ENCODE measurements around the gene PORCN. TPM values are rescaled to one million over a fixed set of nuclear protein-coding genes. Genes with fewer than 3 reads are reported as not detected.
A peak's percentile ranks its signal among the peaks of the same experiment; 100 is the strongest.
"Not testable (repeated sequence)": the region's sequence is repeated elsewhere in the genome, so short reads cannot be mapped to it uniquely, and the experiment has no call there.

Gene PORCN
- polyA plus RNA-seq, 3 donors: 6.3 to 8.4 (median 6.8) TPM

DNA sequence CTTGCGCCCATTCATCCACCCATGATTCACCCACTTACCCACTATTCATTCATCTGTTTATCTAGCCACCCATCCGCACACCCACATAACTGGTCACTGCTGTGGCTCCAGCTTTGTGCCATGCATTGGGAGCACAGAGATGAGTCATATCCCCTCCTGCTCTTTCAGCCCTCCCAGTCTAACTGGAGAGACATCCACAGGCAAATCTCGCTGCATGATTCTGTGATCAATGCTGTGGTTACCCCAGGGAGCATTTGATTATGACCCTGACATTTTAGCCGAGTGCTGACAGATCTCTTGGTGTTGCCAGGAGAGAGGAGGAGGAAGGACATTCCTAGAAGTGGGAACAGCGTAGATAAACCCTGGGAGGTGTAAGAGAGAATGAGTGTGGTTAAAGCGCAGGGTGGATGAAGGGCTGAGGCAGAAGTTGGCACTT lies 10.4 kb upstream of the PORCN start:
- no peak for DNase-seq (ENCODE audit: extremely low read depth in 1 of 11, low read depth in 9 of 11, low spot score in 4 of 11)

DNA sequence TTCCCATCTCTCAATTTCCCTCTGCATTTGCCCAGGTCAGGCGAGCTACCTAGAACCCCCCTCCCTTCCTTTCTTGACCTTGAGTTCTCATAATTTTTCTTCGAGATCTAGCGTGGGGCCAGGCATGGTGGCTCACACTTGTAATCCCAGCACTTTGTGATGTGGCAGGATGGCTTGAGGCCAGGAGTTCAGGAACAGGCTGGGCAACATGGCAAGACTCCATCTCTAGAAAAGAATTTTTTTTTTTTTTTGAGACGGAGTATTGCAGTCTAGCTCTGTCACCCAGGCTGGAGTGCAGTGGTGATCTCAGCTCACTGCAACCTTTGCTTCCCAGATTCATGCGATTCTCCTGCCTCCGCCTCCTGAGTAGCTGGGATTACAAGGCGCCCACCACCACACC lies 4.5 kb upstream of the PORCN start:
- no peak for DNase-seq (ENCODE audit: extremely low read depth in 1 of 11, low read depth in 9 of 11, low spot score in 4 of 11)

DNA sequence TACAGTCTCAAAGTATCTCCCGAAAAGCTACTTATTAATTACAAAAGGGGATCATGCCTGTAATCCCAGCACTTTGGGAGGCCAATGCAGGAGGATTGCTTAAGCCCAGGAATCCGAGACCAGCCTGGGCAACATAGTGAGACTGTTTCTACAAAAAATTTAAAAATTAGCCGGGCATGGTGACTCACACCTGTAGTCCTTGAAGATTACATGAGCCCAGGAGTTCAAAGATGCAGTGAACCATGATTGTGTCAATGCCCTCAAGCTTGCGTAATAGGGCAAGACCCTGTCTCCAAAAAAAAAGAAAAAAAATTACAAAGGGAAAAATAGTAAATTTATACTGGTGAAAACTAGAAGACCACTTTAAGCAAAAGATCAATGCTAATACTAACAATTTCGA lies 3.3 kb upstream of the PORCN start:
- DNase-seq (ENCODE audit: extremely low read depth in 1 of 11, low read depth in 9 of 11, low spot score in 4 of 11): no peak

DNA sequence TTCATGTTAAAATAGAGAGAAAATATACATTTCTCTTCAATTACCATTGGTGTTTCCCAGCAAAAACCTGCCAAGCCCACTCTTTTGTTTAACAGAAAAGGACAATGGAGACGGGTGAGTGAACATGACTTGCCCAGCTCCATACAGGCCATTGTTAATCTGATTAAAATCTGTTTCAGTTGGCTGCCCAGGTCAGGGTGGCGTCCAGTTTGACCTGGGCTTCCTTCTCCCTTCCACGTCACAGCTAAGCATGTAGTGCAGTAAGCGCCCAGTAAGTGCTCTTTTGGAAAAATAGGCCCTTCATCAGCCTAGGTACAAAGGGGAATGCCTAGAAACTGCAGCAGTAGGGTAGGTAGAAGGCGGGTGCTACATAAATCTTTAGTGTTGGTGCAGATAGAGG lies 1.5 kb upstream of the PORCN start:
- DNase-seq (ENCODE audit: extremely low read depth in 1 of 11, low read depth in 9 of 11, low spot score in 4 of 11): no peak

DNA sequence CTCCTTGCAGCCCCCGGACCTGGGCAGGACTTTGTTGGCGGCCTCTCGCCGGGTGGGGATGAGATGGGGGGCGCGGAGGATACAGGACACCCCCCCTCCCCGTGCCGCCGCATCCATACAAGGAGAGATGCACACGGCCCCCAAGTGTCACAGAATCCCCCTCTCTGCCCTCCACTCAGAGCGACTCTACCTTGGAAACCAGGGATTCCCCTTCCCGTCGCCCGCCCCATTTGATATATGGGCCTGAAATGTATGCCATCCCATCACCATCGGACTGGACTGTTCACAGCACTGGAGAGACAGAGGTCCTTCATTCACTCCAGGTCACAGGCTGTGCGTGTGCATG lies 426 bp downstream of the PORCN start:
- no peak for DNase-seq (ENCODE audit: extremely low read depth in 1 of 11, low read depth in 9 of 11, low spot score in 4 of 11)

DNA sequence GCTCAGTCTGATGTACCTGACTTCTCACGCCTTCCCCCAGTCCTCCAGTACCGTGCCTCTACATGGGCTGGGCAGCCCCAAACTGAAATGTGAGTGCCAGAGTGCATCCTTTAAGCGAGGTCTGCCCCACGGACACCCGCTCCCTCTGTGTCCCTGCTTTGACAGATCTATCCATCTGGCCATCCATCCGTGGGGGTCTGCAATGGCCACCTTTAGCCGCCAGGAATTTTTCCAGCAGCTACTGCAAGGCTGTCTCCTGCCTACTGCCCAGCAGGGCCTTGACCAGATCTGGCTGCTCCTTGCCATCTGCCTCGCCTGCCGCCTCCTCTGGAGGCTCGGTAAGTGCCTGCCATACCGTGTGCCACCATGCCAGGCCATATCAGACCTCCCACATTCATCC lies 827 bp downstream of the PORCN start:
- DNase-seq (ENCODE audit: extremely low read depth in 1 of 11, low read depth in 9 of 11, low spot score in 4 of 11): no peak

DNA sequence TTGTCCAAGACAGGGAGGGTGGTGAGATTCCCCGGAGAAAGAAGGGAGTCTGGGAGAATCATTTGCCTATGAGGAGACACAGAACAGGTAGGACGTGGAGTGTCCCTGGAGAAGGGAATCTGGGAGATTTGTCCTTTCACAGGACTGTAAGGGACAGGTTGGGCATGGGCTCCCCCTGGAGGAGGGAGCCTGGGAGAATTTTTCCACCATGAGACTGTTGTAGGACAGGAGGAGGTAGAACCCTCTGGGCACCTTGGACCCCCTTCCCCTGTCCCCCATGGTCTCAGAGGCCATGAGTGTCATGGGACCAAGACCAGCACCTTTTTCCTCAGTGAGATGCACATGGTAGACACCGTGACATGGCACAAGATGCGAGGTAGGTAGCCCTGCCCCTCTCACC lies 2.8 kb downstream of the PORCN start:
- DNase-seq (ENCODE audit: extremely low read depth in 1 of 11, low read depth in 9 of 11, low spot score in 4 of 11): no peak

DNA sequence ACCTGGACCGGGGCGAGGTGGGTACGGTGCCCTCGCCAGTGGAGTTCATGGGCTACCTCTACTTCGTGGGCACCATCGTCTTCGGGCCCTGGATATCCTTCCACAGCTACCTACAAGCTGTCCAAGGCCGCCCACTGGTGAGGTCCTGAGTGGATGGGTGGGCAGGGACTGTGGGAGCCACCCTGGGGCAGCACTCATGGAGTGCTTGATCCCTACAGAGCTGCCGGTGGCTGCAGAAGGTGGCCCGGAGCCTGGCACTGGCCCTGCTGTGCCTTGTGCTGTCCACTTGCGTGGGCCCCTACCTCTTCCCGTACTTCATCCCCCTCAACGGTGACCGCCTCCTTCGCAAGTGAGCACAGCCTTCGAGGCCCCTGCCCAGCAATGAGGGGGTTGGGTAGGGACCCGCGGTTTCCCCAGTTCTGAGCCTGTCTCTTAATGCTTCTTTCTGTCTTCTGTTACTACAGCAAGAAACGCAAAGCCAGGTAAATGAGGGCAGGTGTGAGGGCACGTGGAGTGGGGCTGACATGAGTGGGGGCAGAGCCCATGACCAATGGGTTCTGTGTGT lies 3.7 kb downstream of the PORCN start:
- no peak for DNase-seq (ENCODE audit: extremely low read depth in 1 of 11, low read depth in 9 of 11, low spot score in 4 of 11)

DNA sequence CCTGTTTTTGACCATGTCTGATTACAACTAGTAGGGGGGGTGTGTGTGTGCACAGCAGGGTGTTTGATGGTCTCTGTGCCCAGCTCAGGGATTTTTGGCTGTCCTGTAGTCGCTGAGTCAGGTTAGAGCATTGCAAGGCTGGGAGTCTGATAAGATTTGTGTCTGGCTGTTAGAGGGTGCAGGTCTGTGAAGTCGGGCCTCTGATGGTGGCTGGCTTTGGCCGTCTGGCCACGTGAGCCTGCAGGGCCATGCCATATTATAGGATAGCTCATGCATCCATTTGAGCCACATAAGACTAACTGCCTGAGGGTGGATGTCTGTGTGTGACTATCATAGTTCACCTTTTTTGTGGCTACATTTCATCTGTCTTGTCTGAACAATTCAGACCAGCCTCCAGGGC lies 4.9 kb downstream of the PORCN start:
- DNase-seq (ENCODE audit: extremely low read depth in 1 of 11, low read depth in 9 of 11, low spot score in 4 of 11): no peak

DNA sequence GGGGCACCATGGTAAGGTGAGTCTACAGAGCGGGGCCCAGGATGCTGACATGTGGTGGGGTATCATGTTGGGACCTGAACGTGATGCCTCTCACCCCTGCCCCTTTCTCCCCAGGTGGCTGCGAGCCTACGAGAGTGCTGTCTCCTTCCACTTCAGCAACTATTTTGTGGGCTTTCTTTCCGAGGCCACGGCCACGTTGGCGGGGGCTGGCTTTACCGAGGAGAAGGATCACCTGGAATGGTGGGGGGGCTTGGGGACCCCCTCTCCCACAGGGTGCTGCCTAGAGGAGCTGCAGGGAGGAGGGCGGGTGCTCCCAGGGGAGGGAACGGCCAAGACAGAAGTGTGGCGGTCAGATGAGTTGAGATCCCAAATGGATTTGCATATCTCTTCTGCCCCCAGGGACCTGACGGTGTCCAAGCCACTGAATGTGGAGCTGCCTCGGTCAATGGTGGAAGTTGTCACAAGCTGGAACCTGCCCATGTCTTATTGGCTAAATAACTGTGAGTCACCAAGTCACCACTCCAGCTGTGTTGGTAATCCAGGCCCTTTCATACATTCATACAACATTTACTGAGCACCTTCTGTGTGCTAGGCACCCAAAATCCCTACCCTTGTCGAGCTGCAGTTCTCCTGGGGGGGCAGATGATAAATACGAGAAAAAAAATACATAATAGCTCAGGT lies 5.5 kb downstream of the PORCN start:
- DNase-seq (ENCODE audit: extremely low read depth in 1 of 11, low read depth in 9 of 11, low spot score in 4 of 11): no peak

DNA sequence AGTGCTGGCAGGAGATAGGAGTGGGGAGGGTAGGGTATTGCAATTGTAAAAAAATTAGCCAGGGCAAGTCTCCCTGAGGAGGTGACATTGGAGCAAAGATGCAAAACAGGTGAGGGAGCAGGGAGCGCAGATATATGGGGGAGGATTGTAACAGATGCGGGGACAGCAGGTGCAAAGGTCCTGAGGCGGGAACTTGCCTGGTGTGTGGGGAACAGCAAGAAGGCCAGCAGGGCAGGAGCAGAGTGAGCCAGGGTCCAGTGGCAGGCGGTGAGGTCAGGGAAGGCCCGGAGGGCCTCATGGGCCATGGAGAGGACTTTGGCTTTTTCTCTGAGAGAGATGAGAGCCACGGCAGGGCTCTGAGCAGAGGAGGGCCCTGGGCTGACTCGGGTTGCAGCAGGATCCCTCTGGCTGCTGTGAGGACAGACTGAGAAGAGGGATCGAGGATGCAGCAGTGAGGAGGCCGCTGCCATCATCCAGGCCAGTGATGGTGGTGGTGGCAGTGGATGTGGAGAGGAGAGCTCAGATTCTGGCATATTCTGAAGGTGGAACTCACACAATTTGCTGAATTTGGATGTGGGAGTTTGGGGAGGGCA lies 6.2 kb downstream of the PORCN start:
- DNase-seq (ENCODE audit: extremely low read depth in 1 of 11, low read depth in 9 of 11, low spot score in 4 of 11): no peak

DNA sequence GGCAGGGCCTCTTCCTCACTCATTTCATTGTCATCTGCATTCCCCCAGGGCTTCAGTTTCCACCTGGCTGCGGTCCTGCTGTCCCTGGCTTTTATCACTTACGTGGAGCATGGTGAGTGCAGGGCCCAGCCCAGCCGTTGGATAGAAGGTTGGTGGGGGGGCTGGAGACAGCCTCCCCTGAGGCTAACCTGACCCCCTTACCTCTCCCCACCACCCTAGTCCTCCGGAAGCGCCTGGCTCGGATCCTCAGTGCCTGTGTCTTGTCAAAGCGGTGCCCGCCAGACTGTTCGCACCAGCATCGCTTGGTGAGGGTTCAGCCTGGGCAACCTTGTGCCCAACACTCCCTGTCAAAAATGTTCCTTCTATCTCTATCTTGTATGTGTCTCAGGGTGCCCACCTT lies 7.0 kb downstream of the PORCN start:
- no peak for DNase-seq (ENCODE audit: extremely low read depth in 1 of 11, low read depth in 9 of 11, low spot score in 4 of 11)

DNA sequence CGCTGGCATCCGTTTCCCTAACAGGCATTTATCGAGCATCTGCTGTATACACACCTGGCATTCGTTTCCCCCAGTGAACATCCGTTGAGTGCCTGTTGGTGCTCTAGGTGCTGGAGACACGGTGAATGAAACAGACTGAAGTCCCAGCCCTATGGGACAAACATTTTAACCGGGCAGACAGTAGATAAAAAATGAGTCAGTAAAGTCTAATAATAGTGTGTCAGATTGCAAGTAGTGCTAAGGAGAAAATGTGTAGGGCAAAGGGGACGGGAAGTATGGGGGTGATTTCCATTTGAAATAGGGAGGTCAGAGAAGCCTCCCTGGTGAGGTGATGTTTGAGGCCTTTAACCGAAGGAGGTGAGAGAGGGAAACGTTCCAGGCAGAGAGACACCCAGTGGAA lies 7.5 kb downstream of the PORCN start:
- DNase-seq (ENCODE audit: extremely low read depth in 1 of 11, low read depth in 9 of 11, low spot score in 4 of 11): no peak

DNA sequence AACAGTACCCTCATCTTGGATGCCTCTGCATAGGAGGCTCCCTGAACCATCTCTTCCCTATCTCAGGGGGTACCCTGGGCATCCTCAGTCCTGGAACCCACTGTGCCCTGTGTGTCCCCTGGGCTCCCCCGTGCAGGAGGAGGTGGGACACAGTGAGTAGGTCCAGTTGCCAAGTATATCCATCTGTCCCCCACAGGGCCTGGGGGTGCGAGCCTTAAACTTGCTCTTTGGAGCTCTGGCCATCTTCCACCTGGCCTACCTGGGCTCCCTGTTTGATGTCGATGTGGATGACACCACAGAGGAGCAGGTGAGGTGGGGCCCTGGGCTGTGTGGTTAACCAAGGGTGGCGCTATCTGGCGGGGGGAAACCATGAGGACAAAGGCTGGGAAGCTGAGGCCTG lies 8.2 kb downstream of the PORCN start:
- no peak for DNase-seq (ENCODE audit: extremely low read depth in 1 of 11, low read depth in 9 of 11, low spot score in 4 of 11)

DNA sequence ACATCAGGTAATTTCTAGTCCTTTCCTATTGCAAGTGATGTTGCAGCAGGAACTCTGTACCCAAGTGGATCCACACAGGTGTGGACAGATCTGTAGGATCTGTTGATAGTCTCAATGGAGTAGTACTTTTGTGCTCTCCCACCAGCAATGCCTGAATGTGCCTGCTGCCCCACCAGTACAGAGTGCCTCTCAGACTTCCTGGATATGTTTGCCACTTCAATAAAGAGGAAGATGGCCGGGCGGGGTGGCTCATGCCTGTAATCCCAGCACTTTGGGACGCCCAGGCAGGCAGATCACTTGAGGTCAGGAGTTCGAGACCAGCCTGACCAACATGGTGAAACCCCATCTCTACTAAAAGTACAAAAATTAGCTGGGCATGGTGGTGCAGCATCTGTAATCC lies 10.7 kb downstream of the PORCN start:
- not testable (repeated sequence) for DNase-seq (ENCODE audit: extremely low read depth in 1 of 11, low read depth in 9 of 11, low spot score in 4 of 11)

DNA sequence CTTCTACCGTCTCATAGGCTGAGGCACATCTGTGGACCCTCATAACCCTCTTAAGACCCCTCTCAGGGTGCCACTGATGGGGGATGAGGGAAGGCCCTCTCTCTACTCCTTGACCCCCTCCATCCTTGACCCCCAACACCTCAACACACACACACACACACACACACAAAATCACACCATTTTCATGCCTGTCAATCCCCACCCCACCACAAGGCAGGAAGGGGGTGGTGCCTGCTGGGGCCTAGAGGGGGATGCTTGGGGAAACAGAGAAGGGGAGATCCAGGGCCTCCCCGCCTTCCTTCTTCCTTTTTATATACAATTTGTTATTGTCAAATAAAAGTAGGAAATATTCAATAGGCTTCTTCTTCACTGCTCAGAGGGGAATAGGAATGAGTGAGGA lies 11.7 kb downstream of the PORCN start:
- DNase-seq (ENCODE audit: extremely low read depth in 1 of 11, low read depth in 9 of 11, low spot score in 4 of 11): no peak

DNA sequence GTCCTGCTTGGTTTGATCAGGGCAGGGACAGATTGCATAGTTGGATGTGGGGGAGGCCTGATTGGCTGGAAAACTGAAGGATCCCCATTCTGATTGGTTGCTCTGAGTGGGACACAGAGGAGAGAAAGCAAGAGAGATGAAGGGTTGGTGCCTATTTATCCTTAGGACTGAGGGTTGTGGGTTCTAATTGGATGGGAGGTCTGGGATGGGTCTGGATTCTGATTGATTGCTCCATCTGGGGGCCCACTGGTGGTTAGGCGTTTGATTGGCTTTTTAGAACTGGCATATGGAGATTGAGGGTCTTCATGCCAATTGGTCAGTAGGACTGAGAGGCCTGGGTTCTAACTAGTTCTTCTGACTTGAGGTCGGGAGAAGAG lies 12.2 kb downstream of the PORCN start:
- no peak for DNase-seq (ENCODE audit: extremely low read depth in 1 of 11, low read depth in 9 of 11, low spot score in 4 of 11)

DNA sequence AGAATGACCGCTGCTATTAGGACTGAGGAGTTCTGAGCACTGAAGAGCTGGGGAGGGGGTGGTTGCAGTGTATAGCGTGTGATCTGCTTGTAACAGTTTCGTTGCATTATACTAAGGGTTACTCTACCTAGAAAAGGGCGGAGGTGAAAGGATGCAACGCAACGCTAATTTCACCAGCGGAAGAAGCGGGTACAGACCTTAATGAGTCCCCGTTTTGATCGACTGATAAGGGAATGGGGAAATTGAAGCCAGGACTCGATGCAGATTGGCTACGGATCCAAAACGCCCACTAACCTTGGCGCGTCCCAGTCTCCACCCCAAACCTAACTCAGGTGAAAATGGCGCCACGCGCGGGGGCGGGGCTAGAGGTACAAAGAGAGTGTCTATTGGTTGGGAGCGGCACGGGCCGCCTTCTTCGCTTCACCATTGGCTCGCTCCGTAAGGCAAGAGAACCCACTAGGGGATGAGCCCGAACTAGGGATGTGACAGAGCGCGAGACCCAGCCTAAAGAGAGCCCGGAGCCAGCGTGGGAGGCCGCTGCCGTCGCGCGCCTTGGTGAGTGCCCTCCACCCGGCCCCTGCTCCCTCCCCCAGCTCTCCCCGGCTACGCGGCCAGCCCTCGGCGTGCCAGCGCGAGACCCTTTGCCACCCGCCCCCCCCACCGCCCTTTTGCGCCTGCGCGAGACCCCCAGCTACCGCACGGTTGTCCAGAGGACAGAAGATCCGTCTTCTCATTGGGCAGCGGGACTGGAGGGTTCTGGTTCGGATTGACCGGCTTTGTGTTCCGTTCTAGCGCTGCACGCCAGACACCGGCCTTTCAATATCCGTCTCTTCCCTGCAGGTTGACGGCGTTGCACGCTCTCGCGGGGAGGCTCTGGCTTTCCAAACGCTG lies 12.8 kb downstream of the PORCN start, which contains the start of gene EBP:
Gene EBP (plus strand): TSS at position 456 of the 891 bp plus-strand sequence. CDS start 1,964 bp downstream, outside the sequence.
- DNase-seq (ENCODE audit: extremely low read depth in 1 of 11, low read depth in 9 of 11, low spot score in 4 of 11): peak in 10 of 11 donors; percentile 71 to 87 (median 78)

DNA sequence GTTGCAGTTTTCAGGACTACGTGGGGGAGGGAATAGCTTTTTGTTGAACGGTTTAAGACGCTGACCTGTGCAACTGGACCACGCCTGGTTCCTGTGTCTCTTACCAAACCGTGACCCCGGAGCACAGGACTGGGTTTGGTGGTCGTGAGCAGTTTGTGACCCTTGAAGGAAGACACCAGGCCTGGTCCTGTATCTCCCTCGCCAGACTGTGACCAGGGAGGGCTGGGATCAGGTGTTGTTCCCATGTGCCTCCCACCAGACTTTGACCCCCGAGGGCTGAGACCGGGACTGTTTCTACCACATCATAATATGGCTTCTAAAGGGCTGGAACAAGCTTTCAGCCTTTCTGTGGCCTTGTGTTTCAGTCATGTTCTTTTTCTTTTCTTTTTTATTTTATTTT lies 13.5 kb downstream of the PORCN start:
- no peak for DNase-seq (ENCODE audit: extremely low read depth in 1 of 11, low read depth in 9 of 11, low spot score in 4 of 11)

DNA sequence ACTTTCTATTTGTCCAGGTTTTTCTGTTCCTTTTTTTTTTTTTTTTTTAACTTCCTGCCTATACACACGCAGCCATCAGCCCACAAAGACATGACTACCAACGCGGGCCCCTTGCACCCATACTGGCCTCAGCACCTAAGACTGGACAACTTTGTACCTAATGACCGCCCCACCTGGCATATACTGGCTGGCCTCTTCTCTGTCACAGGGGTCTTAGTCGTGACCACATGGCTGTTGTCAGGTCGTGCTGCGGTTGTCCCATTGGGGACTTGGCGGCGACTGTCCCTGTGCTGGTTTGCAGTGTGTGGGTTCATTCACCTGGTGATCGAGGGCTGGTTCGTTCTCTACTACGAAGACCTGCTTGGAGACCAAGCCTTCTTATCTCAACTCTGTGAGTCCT lies 14.9 kb downstream of the PORCN start:
- no peak for DNase-seq (ENCODE audit: extremely low read depth in 1 of 11, low read depth in 9 of 11, low spot score in 4 of 11)

Measured in renal cortex interstitium (tissue), 11 donors.